Endothelial cell of coronary artery (primary cell): ENCODE data around the gene CD300C. TPM values are rescaled to one million over a fixed set of nuclear protein-coding genes. Genes with fewer than 3 reads are reported as not detected.

ENCODE experiments used
- total RNA-seq: library from RNA; depleted of rRNA; stranded (reverse); fragments of >200 nt; gene quantifications from 2 replicates; pipeline ENCODE4 v1.2.3, GENCODE V29; 2014

Gene CD300C
- not detected in 2 replicates for total RNA-seq

GRCh38 chr17:74545843-74546230 lies at the start of gene CD300C:
CD300C (minus strand) TSS chr17:74546115; CDS start chr17:74545782, 333 bp downstream.

GRCh38 chr17:74592087-74592990 lies 46.4 kb upstream of the CD300C start, which contains the start of gene CD300LD:
CD300LD (minus strand) TSS chr17:74592283; CDS start chr17:74592202, 81 bp downstream.

GRCh38 chr17:74567397-74567796 lies 21.5 kb upstream of the CD300C start, which contains the start of gene CD300H:
CD300H (minus strand) TSS chr17:74567509.

GRCh38 chr17:74531231-74531761 lies 14.6 kb downstream of the CD300C start, which contains the start of gene CD300LB:
CD300LB (minus strand) TSS chr17:74531475; CDS start chr17:74531350, 125 bp downstream.

Other genes starting within 250 kb of the CD300C start
- gene KIF19, start 219.9 kb downstream of the CD300C start, total RNA-seq = 0.38 and 0.99 TPM in 2 replicates
- gene BTBD17, start 184.2 kb downstream of the CD300C start, total RNA-seq = not detected in 2 replicates
- gene GPR142, start 178.6 kb downstream of the CD300C start, total RNA-seq = not detected in 2 replicates
- 0.09 and 0.66 TPM in 2 replicates for gene GPRC5C, start 114.0 kb downstream of the CD300C start, total RNA-seq
- gene CD300A, start 79.5 kb downstream of the CD300C start, total RNA-seq = not detected in 2 replicates
- gene CD300LB, start 14.6 kb downstream of the CD300C start, total RNA-seq = not detected in 2 replicates
- gene CD300H, start 21.4 kb upstream of the CD300C start, total RNA-seq = not detected in 2 replicates
- not detected in 2 replicates for gene CD300LD, start 46.2 kb upstream of the CD300C start, total RNA-seq
- not detected in 2 replicates for gene CD300E, start 77.6 kb upstream of the CD300C start, total RNA-seq
- gene CD300LF, start 166.8 kb upstream of the CD300C start, total RNA-seq = not detected in 2 replicates
- gene RAB37, start 191.1 kb upstream of the CD300C start, total RNA-seq = 0.19 and 0.27 TPM in 2 replicates
- 6.7 and 8.2 TPM in 2 replicates for gene NHERF1, start 202.5 kb upstream of the CD300C start, total RNA-seq
- gene NAT9, start 230.2 kb upstream of the CD300C start, total RNA-seq = 27.5 and 37.6 TPM in 2 replicates